ENCODE results near the gene C16orf46. TPM values are rescaled to one million over a fixed set of nuclear protein-coding genes. Genes with fewer than 3 reads are reported as not detected.
A peak's percentile ranks its signal among the peaks of the same experiment; 100 is the strongest.

C16orf46 gene
- total RNA-seq, 2 experiments from 2014 or later, result 0.36 to 0.39 TPM

DNA sequence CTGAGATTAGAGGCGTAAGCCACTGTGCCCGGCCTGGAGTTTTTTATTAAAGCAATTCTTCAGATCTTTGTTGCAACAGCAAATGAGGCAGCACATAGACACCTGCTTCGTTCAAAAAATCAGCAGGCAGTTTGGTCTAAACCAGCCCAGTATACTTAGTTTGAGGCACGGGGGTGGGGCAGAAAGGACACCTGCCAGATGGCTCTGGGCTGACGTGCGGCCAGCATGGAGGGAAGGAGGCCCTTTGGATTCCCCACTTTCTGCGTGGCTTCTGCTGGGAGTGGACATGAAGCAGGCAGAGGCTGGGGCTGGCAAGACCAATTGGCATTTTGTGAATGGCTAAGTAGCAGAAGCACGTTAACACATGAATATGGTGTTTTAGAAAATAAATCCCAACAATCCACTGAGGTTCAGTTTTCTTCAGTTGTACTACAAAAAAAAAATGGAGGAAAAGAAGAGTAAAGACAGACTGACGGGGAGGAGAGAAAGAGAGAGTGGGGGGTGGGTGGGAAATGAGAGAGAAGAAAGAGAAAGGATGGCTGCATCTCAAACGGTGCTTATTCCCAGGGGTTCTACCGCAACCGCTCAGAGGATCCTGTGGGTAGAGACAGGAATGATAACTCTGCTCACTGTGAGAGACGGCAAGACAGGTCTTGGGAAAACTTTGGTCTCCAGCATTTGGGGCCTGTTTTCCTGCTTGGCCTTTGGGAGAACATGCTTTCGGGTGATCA lies 16.3 kb downstream of the C16orf46 start:
- no peaks in the 10 kb centered on the region for H3K9me3 Mint-ChIP-seq
- H3K27ac Mint-ChIP-seq, result no peak overlapping the region
- H3K36me3 Mint-ChIP-seq, result no peaks in the 10 kb centered on the region
- H3K27me3 Mint-ChIP-seq, result no peaks in the 10 kb centered on the region
- peaks cover 6% of the 10 kb centered on the region for H3K4me1 Mint-ChIP-seq
- no peak for DNase-seq
- no peak overlapping the region for H3K4me3 Mint-ChIP-seq

- Mint-ChIP-seq H3K36me3 (peaks cover 6% of the 10 kb centered on the region), H3K4me3 (no peak overlapping the region), H3K27ac (no peak overlapping the region), H3K27me3 (no peaks in the 10 kb centered on the region), H3K9me3 (peaks cover 12% of the 10 kb centered on the region), H3K4me1 (peaks cover 6% of the 10 kb centered on the region)
- no peak for DNase-seq
Measured at GRCh38 chr16:81053761-81054160, 23.3 kb downstream of the C16orf46 start.

- no peaks in the 10 kb centered on the region for H3K9me3 Mint-ChIP-seq
- H3K27ac Mint-ChIP-seq, result no peak overlapping the region
Measured at GRCh38 chr16:81042821-81043220, 34.2 kb downstream of the C16orf46 start.

DNA sequence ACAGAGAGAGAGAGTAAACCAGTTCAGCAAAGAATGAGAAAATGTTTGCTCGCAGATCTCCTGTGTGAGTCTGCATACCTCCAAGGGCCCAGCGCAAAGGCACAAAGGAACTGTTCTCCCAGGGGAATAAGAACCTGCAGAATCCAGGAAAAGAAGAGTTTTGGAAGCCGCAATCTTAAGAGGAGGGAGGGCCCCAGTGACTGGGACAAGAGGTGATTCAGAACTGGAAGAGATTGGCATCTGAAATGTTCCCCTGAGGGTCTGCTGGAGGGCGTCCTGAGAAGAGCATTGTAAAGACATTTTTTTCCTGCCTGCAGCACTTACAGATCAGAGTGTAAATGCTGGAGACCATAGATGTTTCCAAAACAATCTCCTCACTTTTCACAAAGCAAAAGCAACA lies 35.3 kb downstream of the C16orf46 start:
- H3K27me3 Mint-ChIP-seq, result no peaks in the 10 kb centered on the region
- no peaks in the 10 kb centered on the region for H3K9me3 Mint-ChIP-seq
- peaks cover 24% of the 10 kb centered on the region for H3K36me3 Mint-ChIP-seq
- H3K27ac Mint-ChIP-seq, result no peak overlapping the region
- no peak overlapping the region for H3K4me3 Mint-ChIP-seq
- no peak for DNase-seq
- peaks cover 23% of the 10 kb centered on the region for H3K4me1 Mint-ChIP-seq

More at GRCh38 chr16:81042821-81043220, 34.2 kb downstream of the C16orf46 start:
- Mint-ChIP-seq H3K27me3 (no peaks in the 10 kb centered on the region), H3K36me3 (peaks cover 14% of the 10 kb centered on the region), H3K4me3 (no peak overlapping the region), H3K4me1 (peaks cover 12% of the 10 kb centered on the region)
- DNase-seq, result no peak

- H3K27me3 Mint-ChIP-seq, result no peaks in the 10 kb centered on the region
- DNase-seq, result no peak
- H3K9me3 Mint-ChIP-seq, result no peaks in the 10 kb centered on the region
- H3K4me3 Mint-ChIP-seq, result no peak overlapping the region
- H3K36me3 Mint-ChIP-seq, result peaks cover 24% of the 10 kb centered on the region
- H3K4me1 Mint-ChIP-seq, result peaks cover 25% of the 10 kb centered on the region
- H3K27ac Mint-ChIP-seq, result no peak overlapping the region
Measured at GRCh38 chr16:81040842-81041241, 36.2 kb downstream of the C16orf46 start.

GRCh38 chr16:81040131-81040530 lies 36.9 kb downstream of the C16orf46 start:
- Mint-ChIP-seq H3K27ac (no peak overlapping the region), H3K27me3 (no peaks in the 10 kb centered on the region), H3K36me3 (peaks cover 24% of the 10 kb centered on the region), H3K9me3 (no peaks in the 10 kb centered on the region), H3K4me3 (no peak overlapping the region), H3K4me1 (peaks cover 28% of the 10 kb centered on the region)
- no peak for DNase-seq

DNA sequence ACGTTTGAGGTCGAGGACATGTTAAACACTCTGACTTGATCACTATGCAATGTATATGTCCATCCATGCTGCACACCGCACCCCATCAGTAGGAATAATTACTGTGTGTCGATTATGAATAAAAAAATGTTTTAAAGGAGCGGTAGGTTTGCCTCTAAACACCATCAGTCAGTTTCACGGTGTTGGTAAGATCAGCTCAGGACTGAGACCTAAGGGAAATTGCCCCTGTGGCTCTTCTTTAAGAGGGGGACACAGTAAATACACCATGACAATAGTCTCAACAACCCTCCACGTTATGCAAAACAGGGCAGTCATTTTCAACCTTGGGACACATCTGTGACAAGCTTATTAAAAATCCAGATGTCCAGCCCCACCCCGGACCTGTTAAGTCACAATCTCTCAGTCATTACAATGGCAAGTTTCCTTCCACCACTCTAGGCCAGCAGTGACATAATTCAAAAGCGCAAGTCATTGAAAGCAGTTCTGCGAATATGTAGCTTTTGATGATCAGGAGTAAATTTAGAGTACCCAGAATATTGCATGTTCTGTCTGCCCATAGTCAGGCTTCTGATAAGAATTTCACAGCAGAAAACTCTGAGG lies 40.2 kb downstream of the C16orf46 start:
- H3K27me3 Mint-ChIP-seq, result no peaks in the 10 kb centered on the region
- H3K9me3 Mint-ChIP-seq, result no peaks in the 10 kb centered on the region
- H3K36me3 Mint-ChIP-seq, result peaks cover 29% of the 10 kb centered on the region
- H3K4me1 Mint-ChIP-seq, result peaks cover 28% of the 10 kb centered on the region
- peak overlapping the region; percentile 81 for H3K4me3 Mint-ChIP-seq
- no peak for DNase-seq
- peak overlapping the region; percentile 56 for H3K27ac Mint-ChIP-seq

GRCh38 chr16:81035975-81036750 lies 40.9 kb downstream of the C16orf46 start:
- peak overlapping the region; percentile 56 for H3K27ac Mint-ChIP-seq
- H3K36me3 Mint-ChIP-seq, result peaks cover 36% of the 10 kb centered on the region
- no peaks in the 10 kb centered on the region for H3K27me3 Mint-ChIP-seq
- DNase-seq, result peak; percentile 52
- peak overlapping the region; percentile 81 for H3K4me3 Mint-ChIP-seq
- H3K9me3 Mint-ChIP-seq, result no peaks in the 10 kb centered on the region
- peaks cover 28% of the 10 kb centered on the region for H3K4me1 Mint-ChIP-seq

GRCh38 chr16:81035398-81035974 lies 41.6 kb downstream of the C16orf46 start, which contains the start of gene ATMIN:
Gene ATMIN (plus strand): TSS chr16:81035842. CDS start chr16:81035871, 29 bp downstream.
- Mint-ChIP-seq H3K4me1 (peaks cover 28% of the 10 kb centered on the region), H3K4me3 (peak within 1 kb of the TSS; percentile 81), H3K27ac (peak within 1 kb of the TSS; percentile 56), H3K36me3 (peaks cover 41% of the 10 kb centered on the region), H3K27me3 (no peaks in the 10 kb centered on the region), H3K9me3 (no peaks in the 10 kb centered on the region)
- peak; percentile 93 for DNase-seq

DNA sequence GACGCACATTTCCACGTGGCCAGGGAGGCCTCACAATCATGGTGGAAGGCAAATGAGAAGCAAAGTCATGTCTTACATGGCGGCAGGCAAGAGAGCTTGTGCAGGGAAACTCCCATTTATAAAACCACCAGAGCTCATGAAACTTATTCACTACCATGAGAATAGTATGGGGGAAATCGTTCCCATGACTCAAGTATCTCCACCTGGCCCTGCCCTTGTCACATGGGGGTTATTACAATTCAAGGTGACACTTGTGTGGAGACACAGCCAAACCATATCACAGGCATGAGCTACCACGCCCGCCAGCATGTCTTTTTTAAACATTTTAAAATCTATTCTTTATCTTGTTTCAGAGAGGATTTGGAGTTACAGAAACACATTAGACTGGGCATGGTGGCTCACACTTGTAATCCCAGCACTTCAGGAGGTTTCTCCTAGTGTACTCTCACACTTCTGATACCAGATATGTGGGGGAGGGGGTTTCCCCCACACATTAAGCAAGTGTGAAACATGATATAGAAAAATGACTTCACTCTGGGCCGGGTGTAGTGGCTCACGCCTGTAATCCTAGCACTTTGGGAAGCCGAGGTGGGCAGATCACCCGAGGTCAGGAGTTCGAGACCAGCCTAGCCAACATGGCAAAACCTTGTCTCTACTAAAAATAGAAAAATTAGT lies 47.0 kb downstream of the C16orf46 start:
- Mint-ChIP-seq H3K4me1 (peaks cover 5% of the 10 kb centered on the region), H3K27ac (no peak overlapping the region), H3K9me3 (peaks cover 7% of the 10 kb centered on the region), H3K27me3 (no peaks in the 10 kb centered on the region), H3K4me3 (no peak overlapping the region), H3K36me3 (peaks cover 58% of the 10 kb centered on the region)
- peak; percentile 8 for DNase-seq

DNA sequence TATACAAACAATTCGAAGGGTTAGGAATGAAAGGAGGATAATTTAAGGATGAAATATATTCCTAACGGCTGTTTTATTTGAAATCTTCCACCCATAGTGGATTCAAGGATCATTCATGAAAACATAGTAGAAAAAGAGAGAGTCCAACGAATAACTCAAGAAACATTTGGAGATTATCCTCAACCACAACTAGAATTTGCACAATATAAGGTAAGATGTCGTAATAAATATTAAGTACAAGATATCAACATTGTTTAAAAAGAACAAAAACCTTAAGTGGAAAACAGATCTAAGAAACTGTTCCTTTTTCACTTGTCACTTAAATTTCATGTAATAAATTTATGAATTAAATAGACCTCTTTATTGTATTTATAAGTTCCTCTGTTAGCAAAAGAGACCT lies 50.6 kb downstream of the C16orf46 start:
- H3K4me1 Mint-ChIP-seq, result peaks cover 5% of the 10 kb centered on the region
- H3K9me3 Mint-ChIP-seq, result peaks cover 7% of the 10 kb centered on the region
- no peak overlapping the region for H3K4me3 Mint-ChIP-seq
- no peaks in the 10 kb centered on the region for H3K27me3 Mint-ChIP-seq
- no peak for DNase-seq
- peaks cover 56% of the 10 kb centered on the region for H3K36me3 Mint-ChIP-seq
- no peak overlapping the region for H3K27ac Mint-ChIP-seq

DNA sequence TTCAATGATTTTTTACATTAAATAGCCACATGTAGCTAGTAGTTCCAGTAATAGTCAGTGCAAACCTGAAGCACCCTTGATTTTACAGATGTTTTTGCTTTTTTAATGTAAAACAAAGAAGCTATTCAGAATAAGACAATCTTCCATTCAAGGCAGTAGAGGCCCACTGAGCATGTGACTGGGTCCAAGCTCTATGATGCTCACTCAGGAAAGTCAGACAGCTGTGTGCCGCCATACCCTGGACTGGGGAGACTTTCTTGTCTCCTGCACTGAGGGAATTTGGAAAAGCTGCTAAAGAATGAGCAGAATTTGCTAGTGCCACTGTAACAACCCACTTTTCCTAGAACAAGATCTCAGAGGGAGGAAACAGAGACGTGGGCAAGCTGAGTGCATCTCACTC lies 58.5 kb downstream of the C16orf46 start:
- Mint-ChIP-seq H3K4me1 (no peaks in the 10 kb centered on the region), H3K4me3 (no peak overlapping the region), H3K36me3 (peaks cover 37% of the 10 kb centered on the region), H3K27me3 (no peaks in the 10 kb centered on the region), H3K9me3 (no peaks in the 10 kb centered on the region), H3K27ac (no peak overlapping the region)
- no peak for DNase-seq

DNA sequence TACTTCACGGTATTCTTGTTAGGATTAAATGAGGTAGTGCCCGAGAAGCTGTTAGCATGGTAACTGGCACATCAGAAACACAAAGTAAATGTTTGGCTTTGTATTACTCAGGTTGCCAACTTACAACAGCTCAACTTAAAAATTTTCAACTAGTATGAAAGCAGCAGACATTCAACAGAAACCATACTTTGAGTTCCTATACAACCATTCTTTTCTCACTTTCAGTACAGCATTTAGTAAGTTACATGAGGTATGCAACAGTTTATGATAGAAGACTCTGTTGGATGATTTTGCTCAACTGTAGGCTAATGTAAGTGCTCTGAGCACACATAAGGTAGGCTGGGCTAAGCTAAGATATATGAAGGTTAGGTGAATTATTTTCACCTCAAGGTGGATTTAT lies 62.4 kb downstream of the C16orf46 start:
- DNase-seq, result no peak
- Mint-ChIP-seq H3K4me1 (no peaks in the 10 kb centered on the region), H3K27me3 (no peaks in the 10 kb centered on the region), H3K9me3 (no peaks in the 10 kb centered on the region), H3K36me3 (peaks cover 44% of the 10 kb centered on the region), H3K27ac (no peak overlapping the region), H3K4me3 (no peak overlapping the region)

DNA sequence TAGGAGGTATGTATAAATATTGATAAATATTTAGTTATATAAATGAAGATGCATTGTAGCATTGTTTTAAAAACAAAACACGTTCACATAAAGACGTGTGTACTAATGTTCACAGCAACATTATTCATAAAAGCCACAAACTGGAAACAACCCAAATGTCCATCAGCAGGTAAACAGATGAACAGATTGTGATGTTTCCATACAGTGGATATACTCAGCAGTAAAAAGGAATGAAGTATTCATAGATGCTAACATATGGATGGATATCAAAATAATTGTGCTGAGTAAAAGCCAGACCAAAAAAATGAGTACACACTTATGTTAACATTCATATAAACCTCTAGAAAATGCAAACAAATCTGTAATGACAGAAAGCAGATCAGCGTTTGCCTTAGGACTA lies 64.1 kb downstream of the C16orf46 start:
- DNase-seq, result no peak
- Mint-ChIP-seq H3K4me3 (no peak overlapping the region), H3K27me3 (no peaks in the 10 kb centered on the region), H3K4me1 (peaks cover 14% of the 10 kb centered on the region), H3K9me3 (no peaks in the 10 kb centered on the region), H3K36me3 (peaks cover 54% of the 10 kb centered on the region), H3K27ac (no peak overlapping the region)
